Ecto neural progenitor cell (in vitro differentiated cells): Measurements from ENCODE around the gene QRFPR.
"Not testable (repeated sequence)": the region's sequence is repeated elsewhere in the genome, so short reads cannot be mapped to it uniquely, and the experiment has no call there.

ENCODE experiments used
- DNase-seq: peaks from one replicate; pipeline ENCODE4 v3.0.0-alpha.2; 2018; ENCODE audit warnings: low spot score

Gene QRFPR

GRCh38 chr4:121339824-121340223 is 41.0 kb downstream of the QRFPR start:
- no peak for DNase-seq

GRCh38 chr4:121339307-121339706 is 41.5 kb downstream of the QRFPR start:
- no peak for DNase-seq

GRCh38 chr4:121338518-121338917 is 42.3 kb downstream of the QRFPR start:
- peak; percentile 49 for DNase-seq

GRCh38 chr4:121336706-121337105 is 44.1 kb downstream of the QRFPR start:
- DNase-seq: no peak

- DNase-seq: no peak
Observed at GRCh38 chr4:121330180-121330665, 50.6 kb downstream of the QRFPR start.

GRCh38 chr4:121326597-121326996 is 54.2 kb downstream of the QRFPR start:
- no peak for DNase-seq

- DNase-seq: no peak
Observed at GRCh38 chr4:121324331-121324730, 56.5 kb downstream of the QRFPR start.

GRCh38 chr4:121321466-121321865 is 59.4 kb downstream of the QRFPR start:
- DNase-seq: no peak

- no peak for DNase-seq
Observed at GRCh38 chr4:121316091-121316490, 64.7 kb downstream of the QRFPR start.

GRCh38 chr4:121313430-121313829 is 67.4 kb downstream of the QRFPR start:
- DNase-seq: not testable (repeated sequence)

GRCh38 chr4:121308828-121309227 is 72.0 kb downstream of the QRFPR start:
- no peak for DNase-seq

- no peak for DNase-seq
Observed at GRCh38 chr4:121308328-121308663, 72.5 kb downstream of the QRFPR start.

GRCh38 chr4:121307445-121308327 is 73.1 kb downstream of the QRFPR start:
- DNase-seq: no peak

GRCh38 chr4:121306931-121307330 is 73.9 kb downstream of the QRFPR start:
- DNase-seq: no peak

GRCh38 chr4:121304893-121305292 is 75.9 kb downstream of the QRFPR start:
- DNase-seq: no peak

GRCh38 chr4:121299367-121299766 is 81.5 kb downstream of the QRFPR start:
- no peak for DNase-seq

- DNase-seq: no peak
Observed at GRCh38 chr4:121283319-121283718, 97.5 kb downstream of the QRFPR start.

- DNase-seq: no peak
Observed at GRCh38 chr4:121280425-121280824, 100.4 kb downstream of the QRFPR start.

GRCh38 chr4:121278811-121279368 is 101.9 kb downstream of the QRFPR start:
- DNase-seq: no peak
